ENCODE data around the gene SNTB2.

DNA sequence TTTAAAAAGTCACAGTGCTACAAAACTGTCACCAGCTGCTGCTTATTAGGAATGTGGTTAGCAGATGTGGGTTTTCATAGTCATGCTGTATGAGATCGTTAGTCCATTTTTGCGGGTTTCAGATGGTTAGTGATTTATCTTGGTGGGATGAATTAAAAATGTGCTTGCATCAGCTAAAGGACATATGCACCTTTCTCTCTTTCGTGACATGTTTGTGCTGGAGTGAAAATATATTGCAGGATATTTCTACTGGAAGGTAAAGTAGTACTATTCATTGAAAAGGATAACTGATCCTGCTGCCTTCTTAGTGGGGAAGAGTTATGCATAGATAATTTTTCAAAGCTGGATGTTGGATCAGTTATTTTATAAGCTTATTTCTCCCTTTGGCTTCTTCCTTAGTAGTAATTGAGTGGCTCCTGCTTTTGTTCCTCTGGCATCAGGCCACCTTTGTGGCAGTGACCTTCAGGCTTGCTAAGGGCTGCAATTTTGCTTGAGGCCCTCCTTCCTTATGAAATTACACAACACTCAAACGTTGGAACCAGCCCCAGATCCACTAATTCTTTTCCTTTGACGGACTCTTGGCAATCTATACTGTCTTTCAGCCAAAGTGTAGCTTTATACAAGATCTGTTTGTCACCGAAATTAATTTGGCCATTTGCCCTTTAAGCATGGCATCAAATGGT is 7.5 kb upstream of the SNTB2 start:
- TF ChIP-seq, protein P1, sequence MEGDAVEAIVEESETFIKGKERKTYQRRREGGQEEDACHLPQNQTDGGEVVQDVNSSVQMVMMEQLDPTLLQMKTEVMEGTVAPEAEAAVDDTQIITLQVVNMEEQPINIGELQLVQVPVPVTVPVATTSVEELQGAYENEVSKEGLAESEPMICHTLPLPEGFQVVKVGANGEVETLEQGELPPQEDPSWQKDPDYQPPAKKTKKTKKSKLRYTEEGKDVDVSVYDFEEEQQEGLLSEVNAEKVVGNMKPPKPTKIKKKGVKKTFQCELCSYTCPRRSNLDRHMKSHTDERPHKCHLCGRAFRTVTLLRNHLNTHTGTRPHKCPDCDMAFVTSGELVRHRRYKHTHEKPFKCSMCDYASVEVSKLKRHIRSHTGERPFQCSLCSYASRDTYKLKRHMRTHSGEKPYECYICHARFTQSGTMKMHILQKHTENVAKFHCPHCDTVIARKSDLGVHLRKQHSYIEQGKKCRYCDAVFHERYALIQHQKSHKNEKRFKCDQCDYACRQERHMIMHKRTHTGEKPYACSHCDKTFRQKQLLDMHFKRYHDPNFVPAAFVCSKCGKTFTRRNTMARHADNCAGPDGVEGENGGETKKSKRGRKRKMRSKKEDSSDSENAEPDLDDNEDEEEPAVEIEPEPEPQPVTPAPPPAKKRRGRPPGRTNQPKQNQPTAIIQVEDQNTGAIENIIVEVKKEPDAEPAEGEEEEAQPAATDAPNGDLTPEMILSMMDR (IDR thresholded peaks at IDR 0.05) = no peak
- peak; percentile 47 to 81 (median 68) for TF ChIP-seq POLR2AphosphoS5 (IDR thresholded peaks at IDR 0.05)
